ENCODE results near the gene PDXK.
A peak's percentile ranks its signal among the peaks of the same experiment; 100 is the strongest.

Gene PDXK

DNA sequence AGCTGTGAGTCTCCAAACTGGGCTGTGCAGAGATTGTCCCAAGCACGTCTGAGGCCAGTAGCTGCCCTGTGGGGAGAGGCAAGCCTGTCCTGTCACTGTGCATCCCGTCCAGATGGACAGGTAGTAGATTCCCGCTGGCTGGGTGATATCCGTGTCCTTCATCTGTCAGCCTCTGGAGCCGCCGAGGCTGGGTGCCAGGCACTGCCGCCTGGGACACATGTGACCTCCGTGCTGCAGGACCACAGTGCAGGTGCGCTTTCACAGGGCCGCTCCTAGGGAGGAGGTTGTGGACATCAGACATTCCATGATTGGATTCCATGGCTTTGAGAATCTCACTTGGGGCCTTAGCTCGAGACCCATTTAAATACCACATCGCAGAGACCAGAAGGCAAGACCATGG lies 4.7 kb downstream of the PDXK start:
- no peak for DNase-seq (ENCODE audit: low spot score)

DNA sequence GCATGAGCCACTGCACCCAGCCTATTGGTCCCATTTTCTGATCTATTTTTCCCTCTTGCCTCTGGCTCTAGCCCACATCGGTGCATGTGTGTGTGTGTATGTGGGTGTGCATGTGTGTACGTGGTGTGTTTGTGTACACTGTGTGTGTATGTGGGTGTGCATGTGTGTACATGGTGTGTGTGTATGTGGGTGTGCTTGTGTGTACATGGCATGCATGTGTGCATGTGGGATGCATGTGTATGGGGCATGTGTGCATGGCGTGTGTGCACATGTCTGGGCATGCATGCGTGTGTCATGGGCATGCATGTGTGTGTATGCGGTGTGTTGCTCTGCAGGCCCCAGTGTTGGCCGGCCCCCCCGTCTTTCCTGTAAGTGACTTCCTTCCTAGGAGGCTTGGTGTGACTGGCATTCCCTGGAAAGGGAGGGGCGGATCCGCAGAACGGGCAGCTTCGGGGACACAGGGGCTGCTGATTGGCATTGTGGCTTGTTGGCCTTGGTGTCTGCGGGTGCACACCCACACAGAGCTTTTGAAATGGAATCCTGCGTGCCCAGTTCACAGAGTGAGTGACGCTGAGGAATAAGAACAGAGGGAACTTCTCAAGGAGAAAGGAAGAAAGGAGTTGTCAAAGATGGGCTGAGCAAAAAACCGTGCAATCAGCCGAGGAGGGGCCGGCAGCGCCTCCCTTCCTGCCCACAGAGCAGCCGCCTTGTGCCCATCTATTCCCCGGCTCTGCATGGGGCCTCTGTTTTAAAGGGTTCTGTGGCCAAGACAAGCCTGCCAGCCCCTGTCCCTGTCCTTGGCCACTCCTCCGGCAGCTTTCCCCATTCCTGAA lies 8.0 kb downstream of the PDXK start:
- no peak for DNase-seq (ENCODE audit: low spot score)

DNA sequence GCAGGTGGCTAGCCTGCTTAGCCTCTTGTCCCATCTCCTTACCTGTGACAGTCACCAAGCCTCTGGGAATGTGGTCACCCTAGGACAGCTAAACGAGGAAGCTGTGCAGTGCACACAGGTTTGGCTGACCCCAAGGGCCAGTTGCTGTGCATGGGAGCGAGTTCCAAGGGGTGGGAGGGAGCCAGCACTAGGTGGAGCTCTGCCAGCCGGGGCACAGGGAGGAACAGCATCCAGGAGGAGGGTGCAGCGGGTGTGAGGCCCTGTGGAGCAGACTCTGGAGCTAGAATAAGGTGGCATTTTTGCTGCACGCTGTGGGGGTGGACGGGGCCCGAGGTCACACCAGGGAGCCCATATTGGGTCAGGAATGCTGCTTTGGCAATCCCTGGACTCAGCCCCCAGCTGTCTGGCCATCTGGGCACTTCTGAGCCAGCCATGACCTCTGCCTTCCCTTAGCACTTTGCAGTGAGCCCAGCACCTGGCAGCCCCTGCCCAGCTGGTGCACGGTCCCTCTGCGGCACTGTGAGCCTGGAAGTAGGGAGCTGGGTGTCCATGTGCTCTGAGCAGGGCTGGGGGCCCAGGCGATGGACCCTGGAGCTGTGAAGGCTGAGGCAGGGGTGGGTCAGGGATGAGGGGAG lies 8.7 kb downstream of the PDXK start:
- DNase-seq (ENCODE audit: low spot score), result no peak

DNA sequence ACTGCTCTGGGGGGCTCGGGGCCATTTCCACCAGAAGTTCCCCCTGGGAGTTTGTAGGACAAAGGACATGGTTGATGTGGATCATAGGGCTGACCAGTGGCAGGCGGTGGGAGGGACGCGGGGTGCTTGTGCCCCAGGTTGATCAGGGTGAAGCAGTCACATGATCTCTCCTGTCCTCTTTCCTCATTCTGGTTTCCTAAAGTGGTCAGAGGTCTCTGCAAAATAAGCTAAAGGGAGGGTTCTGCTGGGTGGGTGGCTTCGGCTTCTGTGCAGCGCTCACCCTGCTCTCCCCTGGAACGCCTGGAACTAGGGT lies 9.2 kb downstream of the PDXK start:
- no peak for DNase-seq (ENCODE audit: low spot score)

DNA sequence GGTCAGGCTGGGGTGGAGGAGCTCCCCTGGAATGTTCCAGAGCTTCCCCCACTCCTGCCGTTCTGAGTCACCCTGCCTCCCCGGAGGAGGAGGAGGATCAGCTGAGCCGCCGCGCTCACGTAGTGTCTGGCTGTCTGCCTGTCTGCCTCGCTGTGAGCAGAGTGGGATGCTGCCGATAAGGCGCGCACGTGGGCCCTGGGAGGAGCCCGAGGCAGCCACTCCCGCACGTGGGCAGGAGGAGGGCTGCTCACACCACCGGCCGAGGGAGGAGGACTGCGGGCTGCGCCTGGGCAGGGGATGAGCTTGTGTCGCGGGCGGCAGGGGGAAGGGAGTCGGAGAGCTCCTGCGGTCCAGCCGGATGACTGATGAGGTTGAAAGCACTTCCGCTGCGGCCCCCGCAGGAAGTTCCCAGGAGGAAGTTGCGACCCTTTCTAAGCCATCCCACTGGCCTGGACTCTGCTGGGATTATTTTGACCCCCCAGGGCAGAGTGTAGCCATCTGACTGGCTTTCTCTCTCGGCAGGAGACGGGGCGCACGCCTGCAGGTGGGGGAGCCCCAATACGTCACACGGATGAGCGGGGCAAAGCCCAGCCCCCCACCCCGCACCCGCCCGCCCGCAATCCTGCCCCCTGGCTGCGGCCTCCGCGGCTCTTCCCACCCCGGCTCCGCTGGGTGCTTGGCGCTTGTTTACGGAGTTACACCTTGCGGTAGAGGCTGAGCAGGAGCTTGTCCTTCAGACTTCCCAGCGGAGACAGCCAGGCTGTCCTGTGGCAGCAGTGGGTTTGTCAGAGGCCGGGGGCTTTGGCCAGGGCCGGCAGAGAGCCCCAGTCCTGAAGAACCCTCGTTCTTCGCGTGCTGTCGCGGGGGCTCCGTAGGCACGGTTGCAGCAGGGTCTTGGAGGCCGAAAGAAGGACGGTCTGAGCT lies 9.8 kb downstream of the PDXK start:
- DNase-seq (ENCODE audit: low spot score), result peak; percentile 89

DNA sequence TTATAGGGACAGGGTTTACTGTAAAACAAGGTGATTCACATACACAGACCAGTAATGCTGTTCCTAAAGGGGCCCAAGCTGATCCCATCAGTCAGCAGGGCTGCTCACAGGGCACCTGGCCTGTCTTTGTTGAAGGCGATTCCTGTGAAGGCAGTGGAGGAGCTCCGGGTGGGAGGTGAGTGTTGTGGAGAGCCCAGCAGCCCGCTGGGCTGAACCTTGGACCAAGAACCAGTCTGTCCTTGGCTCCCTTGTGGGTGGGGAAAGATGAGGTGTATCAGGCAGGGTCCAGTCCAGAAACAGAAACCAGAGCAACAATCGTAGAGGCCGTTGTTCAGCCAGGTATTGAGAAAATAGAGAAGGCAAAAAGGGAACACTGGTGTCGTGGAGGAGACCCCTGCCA lies 12.5 kb downstream of the PDXK start:
- DNase-seq (ENCODE audit: low spot score), result no peak

GRCh38 chr21:43731891-43732711 lies 13.2 kb downstream of the PDXK start:
- peak; percentile 64 for DNase-seq (ENCODE audit: low spot score)

DNA sequence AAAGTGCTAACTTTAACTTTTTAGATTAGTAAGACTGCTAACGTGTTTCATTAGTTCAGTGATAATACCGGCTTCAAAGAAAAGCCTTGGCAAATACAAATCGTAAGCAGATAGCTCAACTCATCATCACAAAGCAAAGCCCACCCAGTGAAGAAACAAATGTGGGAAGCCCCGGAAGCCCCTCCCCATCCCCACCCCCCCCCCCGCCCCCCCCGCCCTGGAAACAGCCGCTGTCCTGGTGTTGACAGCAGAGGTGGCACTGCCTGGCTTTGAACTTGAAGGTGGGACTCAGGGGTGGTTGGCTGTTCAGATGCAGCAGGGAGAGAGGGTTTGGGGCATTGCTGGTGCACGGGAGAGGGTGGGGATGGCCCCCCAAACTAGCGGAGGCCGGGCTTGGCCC lies 14.1 kb downstream of the PDXK start:
- no peak for DNase-seq (ENCODE audit: low spot score)

DNA sequence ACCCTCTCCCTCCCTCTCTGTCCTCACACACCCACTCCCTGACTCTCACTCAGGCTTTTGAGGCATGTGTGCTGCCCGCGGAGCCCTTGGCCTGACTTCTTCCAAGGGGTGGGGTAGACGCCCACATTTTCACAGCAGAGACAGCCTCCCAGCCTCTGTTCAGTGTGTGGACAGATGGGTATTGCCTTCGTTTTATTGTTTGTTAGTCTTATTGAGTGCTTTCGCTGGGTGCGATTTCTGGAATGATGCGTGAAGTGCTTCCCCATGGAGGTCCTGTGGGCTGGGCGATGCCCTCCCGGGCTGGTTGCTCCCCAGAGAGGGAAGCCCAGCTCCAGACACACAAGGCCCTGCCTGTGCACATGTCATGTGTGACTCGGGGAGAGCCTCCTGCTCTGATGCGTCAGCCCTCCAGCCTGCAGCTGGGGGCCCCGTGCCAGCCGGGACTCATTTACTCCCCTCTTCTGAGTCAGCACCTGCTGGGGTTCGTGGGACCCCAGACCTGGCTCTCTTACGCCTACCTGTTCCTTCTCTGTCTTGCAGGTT lies 14.7 kb downstream of the PDXK start:
- DNase-seq (ENCODE audit: low spot score), result no peak

DNA sequence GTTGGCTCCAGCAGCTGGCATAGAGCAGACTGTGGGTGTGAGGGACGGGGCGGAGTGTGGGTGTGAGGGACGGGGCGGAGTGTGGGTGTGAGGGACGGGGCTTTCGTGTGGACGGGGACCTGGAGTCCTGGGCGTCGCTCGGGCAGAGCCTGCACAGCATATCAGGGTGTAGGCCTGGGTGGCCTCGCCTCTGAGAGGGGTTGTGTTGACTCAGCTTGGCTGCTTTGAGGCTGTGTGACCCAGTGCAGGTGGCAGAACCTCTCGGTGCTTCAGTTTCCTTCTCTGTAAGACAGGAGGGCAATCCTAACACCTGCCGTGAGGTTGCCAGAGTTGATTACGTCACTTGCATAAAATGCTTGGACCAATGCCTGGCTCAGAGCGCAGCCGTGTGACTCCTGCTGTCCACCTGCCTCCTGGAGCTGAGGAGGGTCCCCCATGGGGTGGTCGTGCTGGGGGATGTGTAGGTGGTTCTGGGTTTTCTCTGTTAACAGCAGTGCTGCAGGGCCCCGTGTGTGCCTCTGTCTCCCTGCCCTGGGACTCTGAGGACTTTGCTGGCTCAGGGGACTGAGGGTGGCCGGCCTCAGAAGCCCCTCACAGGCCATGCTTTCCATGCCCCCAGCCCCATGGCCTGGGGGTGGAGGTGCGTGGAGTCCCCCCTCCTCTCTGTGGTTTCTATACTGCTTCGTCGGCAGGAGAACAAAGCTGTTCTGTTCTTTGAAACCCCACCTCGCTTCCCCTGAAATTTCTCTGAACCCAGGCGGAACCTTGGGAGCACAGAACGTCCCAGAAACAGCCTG lies 15.4 kb downstream of the PDXK start:
- no peak for DNase-seq (ENCODE audit: low spot score)

- no peak for DNase-seq (ENCODE audit: low spot score)
These were observed 15.9 kb downstream of the PDXK start for GRCh38 chr21:43734928-43735229.

DNA sequence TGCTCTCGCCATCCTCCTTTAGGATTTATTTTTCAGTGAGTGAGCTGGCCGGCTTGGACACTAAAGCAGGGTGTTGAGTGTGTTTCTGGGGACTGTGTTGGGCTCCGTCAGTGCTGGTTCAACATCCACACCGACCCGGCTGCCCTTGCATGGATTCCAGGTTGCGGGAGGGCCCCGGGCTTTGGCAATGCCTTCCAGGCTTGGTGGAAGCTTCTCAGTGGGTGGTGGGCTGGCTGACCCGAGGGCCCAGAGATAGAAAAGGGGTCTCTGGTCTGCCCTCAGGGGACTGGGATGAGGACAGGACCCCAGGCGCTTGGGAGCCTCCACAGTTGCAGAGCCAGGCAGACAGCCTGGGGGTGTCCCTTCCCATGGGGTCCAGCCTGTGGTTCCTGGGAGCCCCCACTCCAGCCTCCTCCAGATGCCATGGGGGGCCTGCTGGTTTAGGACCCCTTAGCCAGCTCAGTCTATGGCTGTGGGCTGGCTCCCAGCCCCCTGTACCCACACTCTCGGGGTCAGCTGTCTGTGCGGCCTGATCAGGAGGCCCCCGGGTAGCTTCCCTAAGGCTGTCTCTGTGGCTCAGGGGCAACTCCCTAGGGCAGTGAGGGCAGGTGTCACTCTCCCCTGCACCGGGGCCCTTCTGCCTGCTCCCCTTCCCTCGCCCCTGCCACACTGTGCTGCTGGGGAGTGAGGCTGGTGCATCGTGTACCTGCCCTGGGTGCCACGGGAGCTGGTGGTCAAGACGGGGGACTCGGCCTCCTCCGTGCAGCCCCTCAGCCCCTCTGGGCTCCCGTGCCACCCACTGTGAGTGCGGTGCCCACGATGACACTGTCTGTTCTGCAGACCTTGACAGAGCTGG lies 16.5 kb downstream of the PDXK start:
- DNase-seq (ENCODE audit: low spot score), result no peak

DNA sequence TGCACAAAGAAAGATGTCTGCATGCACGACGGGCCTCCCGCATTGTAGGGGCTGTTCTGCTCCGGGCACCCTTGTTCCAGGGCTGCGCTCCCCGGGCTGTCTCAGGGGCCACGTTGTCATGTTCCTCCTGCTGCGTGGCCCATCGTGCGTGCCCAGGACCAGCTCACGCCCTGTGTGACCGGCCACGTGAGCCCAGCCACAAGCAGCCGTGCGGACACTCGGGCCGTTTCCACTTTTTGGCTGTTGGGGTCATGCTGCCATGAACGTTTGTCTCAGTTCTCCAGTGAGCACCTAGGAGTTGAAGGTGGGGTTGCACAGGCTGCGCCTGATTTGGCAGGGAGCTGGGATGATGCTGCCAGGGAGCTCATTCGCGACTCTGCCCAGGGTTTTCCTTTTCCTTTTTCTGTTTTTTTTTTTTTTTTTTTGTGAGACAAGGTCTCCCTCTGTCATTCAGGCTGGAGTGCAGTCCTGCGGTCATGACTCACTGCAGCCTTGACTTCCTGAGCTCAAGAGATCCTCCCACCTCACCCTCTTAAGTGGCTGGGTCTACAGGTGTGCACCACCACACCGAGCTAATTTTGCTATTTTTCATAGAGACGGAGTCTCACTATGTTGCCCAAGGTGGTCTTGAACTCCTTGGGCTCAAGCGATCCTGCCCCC lies 17.4 kb downstream of the PDXK start:
- DNase-seq (ENCODE audit: low spot score), result no peak

DNA sequence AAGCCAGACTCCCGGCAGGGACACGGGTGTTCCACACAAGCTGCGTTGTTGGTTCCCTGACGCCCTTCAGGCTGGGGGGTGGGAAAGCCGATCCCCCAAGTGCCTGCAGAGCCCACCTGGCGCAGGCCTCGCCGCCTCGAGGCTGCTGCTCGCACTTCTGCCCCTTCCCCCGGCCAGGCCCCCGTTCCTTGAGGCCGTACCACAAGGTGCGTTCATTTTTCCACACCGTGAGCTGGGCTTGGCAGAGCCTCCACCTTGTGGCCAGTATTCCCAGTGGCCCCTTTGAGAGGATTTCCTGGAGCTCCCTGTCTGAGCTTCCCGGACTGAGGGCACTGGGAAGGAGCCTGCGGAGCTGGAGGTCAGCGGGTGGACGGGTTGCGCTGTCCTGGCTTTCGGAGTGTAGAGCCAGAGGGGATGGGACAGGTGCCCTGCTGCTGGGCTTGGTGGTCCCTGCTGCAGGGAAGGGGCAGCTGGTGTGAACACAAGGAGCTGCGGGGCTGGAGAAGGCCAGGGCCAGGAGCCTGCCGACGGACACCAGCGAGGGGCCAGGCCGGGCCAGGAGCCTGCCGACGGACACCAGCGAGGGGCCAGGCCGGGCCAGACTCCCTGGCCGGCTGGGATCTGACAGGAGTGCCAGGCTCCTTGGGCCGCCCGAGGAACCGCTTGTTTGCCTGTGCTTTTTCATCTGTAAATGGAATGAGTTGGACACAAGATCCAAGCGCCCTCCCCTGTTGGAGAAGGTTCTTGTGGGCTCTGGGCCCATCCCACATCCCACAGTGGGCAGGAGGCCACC lies 18.4 kb downstream of the PDXK start:
- DNase-seq (ENCODE audit: low spot score), result no peak

- DNase-seq (ENCODE audit: low spot score), result no peak
These were observed 20.9 kb downstream of the PDXK start for GRCh38 chr21:43739621-43740435.

DNA sequence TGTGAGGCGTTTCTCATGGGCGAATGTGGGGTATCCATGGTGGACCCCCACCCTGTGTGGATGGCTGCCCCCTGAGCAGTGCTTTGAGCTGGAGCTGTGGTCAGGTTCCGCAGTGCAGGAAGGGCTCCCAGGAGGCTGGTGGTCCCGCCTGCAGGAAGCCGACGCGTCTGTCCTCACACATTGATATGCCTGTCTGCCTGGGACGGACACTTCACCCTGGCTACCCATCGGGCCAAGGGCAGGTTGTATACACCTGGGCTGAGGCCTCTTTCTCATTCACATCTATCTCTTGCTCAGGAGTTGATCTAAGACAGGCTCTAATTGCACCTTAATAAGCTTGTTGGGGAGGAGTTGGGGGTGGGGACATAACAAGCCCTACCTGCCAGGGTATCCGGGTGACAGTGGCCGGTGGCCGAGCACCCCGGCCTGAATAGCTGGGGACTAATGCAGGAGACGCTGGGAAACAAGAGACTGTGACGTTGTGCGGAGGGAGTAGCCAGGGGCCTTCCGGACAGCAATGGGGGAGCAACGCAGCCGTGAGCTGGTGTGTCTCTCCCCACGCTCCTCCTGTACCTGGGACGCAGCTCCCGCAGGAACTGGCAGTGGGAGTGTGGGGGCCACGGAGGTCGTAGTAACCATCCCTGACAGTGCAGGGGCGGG lies 21.7 kb downstream of the PDXK start:
- no peak for DNase-seq (ENCODE audit: low spot score)

GRCh38 chr21:43741423-43742096 lies 22.6 kb downstream of the PDXK start:
- DNase-seq (ENCODE audit: low spot score), result no peak

Data from pons (tissue), 1 donor.